T-helper 2 cell treated with Interferon-gamma antibody and Interleukin-4, amounts not matched to agents 5 μg/mL and 100 μg/mL, for 36 hours (primary cell): ENCODE measurements around the gene ZBTB7C.

Source experiments
- DNase-seq: peaks from one replicate; pipeline ENCODE4 v3.0.0; 2021; ENCODE audit warnings: low spot score
- H3K27ac Mint-ChIP-seq: one replicate; pipeline ENCODE4 v1.8.0; 2021; ENCODE audit warnings: mild to moderate bottlenecking, mixed read lengths
- H3K27me3 Mint-ChIP-seq: one replicate; pipeline ENCODE4 v1.8.0; 2021; ENCODE audit warnings: low read depth, mixed read lengths
- H3K36me3 Mint-ChIP-seq: one replicate; pipeline ENCODE4 v1.8.0; 2021; ENCODE audit warnings: low read depth, mixed read lengths
- H3K4me1 Mint-ChIP-seq: one replicate; pipeline ENCODE4 v1.8.0; 2021; ENCODE audit warnings: low read depth, mixed read lengths
- H3K4me3 Mint-ChIP-seq: one replicate; pipeline ENCODE4 v1.8.0; 2022; ENCODE audit warnings: mild to moderate bottlenecking, moderate library complexity, mixed read lengths
- H3K9me3 Mint-ChIP-seq: one replicate; pipeline ENCODE4 v1.8.0; 2021; ENCODE audit warnings: mixed read lengths

The ZBTB7C gene

GRCh38 chr18:48179001-48179400 is 230.2 kb downstream of the ZBTB7C start:
- Mint-ChIP-seq H3K27ac (no peak overlapping the region), H3K36me3 (no peaks in the 10 kb centered on the region), H3K4me3 (no peak overlapping the region)

GRCh38 chr18:48176909-48177308 is 232.3 kb downstream of the ZBTB7C start:
- DNase-seq: no peak
- Mint-ChIP-seq H3K9me3 (no peaks in the 10 kb centered on the region), H3K4me1 (no peaks in the 10 kb centered on the region), H3K36me3 (no peaks in the 10 kb centered on the region), H3K27me3 (peaks cover 25% of the 10 kb centered on the region), H3K4me3 (no peak overlapping the region), H3K27ac (no peak overlapping the region)

More at GRCh38 chr18:48179001-48179400, 230.2 kb downstream of the ZBTB7C start:
- no peaks in the 10 kb centered on the region for H3K9me3 Mint-ChIP-seq
- H3K4me1 Mint-ChIP-seq: no peaks in the 10 kb centered on the region
- H3K27me3 Mint-ChIP-seq: peaks cover 26% of the 10 kb centered on the region
- DNase-seq: no peak

- Mint-ChIP-seq H3K36me3 (no peaks in the 10 kb centered on the region), H3K27me3 (peaks cover 18% of the 10 kb centered on the region), H3K9me3 (no peaks in the 10 kb centered on the region), H3K27ac (no peak overlapping the region), H3K4me1 (no peaks in the 10 kb centered on the region), H3K4me3 (no peak overlapping the region)
- DNase-seq: no peak
Observed at GRCh38 chr18:48173557-48173956, 235.6 kb downstream of the ZBTB7C start.

GRCh38 chr18:48172226-48173006 is 236.8 kb downstream of the ZBTB7C start:
- no peaks in the 10 kb centered on the region for H3K36me3 Mint-ChIP-seq
- H3K4me1 Mint-ChIP-seq: no peaks in the 10 kb centered on the region
- peaks cover 18% of the 10 kb centered on the region for H3K27me3 Mint-ChIP-seq

GRCh38 chr18:48171490-48172188 is 237.5 kb downstream of the ZBTB7C start:
- Mint-ChIP-seq H3K36me3 (no peaks in the 10 kb centered on the region), H3K4me3 (no peak overlapping the region), H3K27ac (no peak overlapping the region), H3K4me1 (peaks cover 4% of the 10 kb centered on the region), H3K27me3 (peaks cover 18% of the 10 kb centered on the region), H3K9me3 (no peaks in the 10 kb centered on the region)
- DNase-seq: no peak

More at GRCh38 chr18:48172226-48173006, 236.8 kb downstream of the ZBTB7C start:
- no peak for DNase-seq
- Mint-ChIP-seq H3K9me3 (no peaks in the 10 kb centered on the region), H3K27ac (no peak overlapping the region), H3K4me3 (no peak overlapping the region)

- Mint-ChIP-seq H3K4me3 (no peak overlapping the region), H3K4me1 (peaks cover 4% of the 10 kb centered on the region), H3K27ac (no peak overlapping the region), H3K27me3 (peaks cover 17% of the 10 kb centered on the region), H3K36me3 (no peaks in the 10 kb centered on the region), H3K9me3 (no peaks in the 10 kb centered on the region)
- no peak for DNase-seq
Observed at GRCh38 chr18:48170651-48171050, 238.5 kb downstream of the ZBTB7C start.

GRCh38 chr18:48168861-48169260 is 240.3 kb downstream of the ZBTB7C start:
- DNase-seq: no peak
- no peaks in the 10 kb centered on the region for H3K9me3 Mint-ChIP-seq
- H3K27me3 Mint-ChIP-seq: peaks cover 17% of the 10 kb centered on the region
- H3K36me3 Mint-ChIP-seq: no peaks in the 10 kb centered on the region
- H3K4me3 Mint-ChIP-seq: no peak overlapping the region
- H3K27ac Mint-ChIP-seq: no peak overlapping the region
- peaks cover 4% of the 10 kb centered on the region for H3K4me1 Mint-ChIP-seq

- no peak for DNase-seq
- Mint-ChIP-seq H3K9me3 (no peaks in the 10 kb centered on the region), H3K4me1 (peaks cover 4% of the 10 kb centered on the region), H3K36me3 (no peaks in the 10 kb centered on the region), H3K4me3 (no peak overlapping the region), H3K27ac (no peak overlapping the region), H3K27me3 (peaks cover 17% of the 10 kb centered on the region)
Observed at GRCh38 chr18:48167897-48168253, 241.3 kb downstream of the ZBTB7C start.

- Mint-ChIP-seq H3K4me1 (peaks cover 4% of the 10 kb centered on the region), H3K9me3 (no peaks in the 10 kb centered on the region), H3K27me3 (peaks cover 25% of the 10 kb centered on the region), H3K36me3 (no peaks in the 10 kb centered on the region), H3K27ac (no peak overlapping the region), H3K4me3 (no peak overlapping the region)
- DNase-seq: no peak
Observed at GRCh38 chr18:48166336-48166875, 242.8 kb downstream of the ZBTB7C start.

- peaks cover 4% of the 10 kb centered on the region for H3K4me1 Mint-ChIP-seq
- no peak overlapping the region for H3K27ac Mint-ChIP-seq
Observed at GRCh38 chr18:48165111-48165866, 243.9 kb downstream of the ZBTB7C start.

GRCh38 chr18:48164701-48165100 is 244.5 kb downstream of the ZBTB7C start:
- no peaks in the 10 kb centered on the region for H3K9me3 Mint-ChIP-seq
- no peak overlapping the region for H3K4me3 Mint-ChIP-seq
- H3K4me1 Mint-ChIP-seq: peaks cover 4% of the 10 kb centered on the region
- H3K27ac Mint-ChIP-seq: no peak overlapping the region
- no peak for DNase-seq
- H3K36me3 Mint-ChIP-seq: no peaks in the 10 kb centered on the region
- peaks cover 32% of the 10 kb centered on the region for H3K27me3 Mint-ChIP-seq

More at GRCh38 chr18:48165111-48165866, 243.9 kb downstream of the ZBTB7C start:
- no peaks in the 10 kb centered on the region for H3K36me3 Mint-ChIP-seq
- H3K9me3 Mint-ChIP-seq: no peaks in the 10 kb centered on the region
- no peak for DNase-seq
- no peak overlapping the region for H3K4me3 Mint-ChIP-seq
- H3K27me3 Mint-ChIP-seq: peaks cover 29% of the 10 kb centered on the region

- DNase-seq: no peak
- no peak overlapping the region for H3K4me3 Mint-ChIP-seq
- H3K4me1 Mint-ChIP-seq: peaks cover 4% of the 10 kb centered on the region
- peaks cover 36% of the 10 kb centered on the region for H3K27me3 Mint-ChIP-seq
- no peaks in the 10 kb centered on the region for H3K9me3 Mint-ChIP-seq
- H3K27ac Mint-ChIP-seq: no peak overlapping the region
- H3K36me3 Mint-ChIP-seq: no peaks in the 10 kb centered on the region
Observed at GRCh38 chr18:48164116-48164515, 245.1 kb downstream of the ZBTB7C start.

GRCh38 chr18:48163738-48164115 is 245.5 kb downstream of the ZBTB7C start:
- H3K9me3 Mint-ChIP-seq: no peaks in the 10 kb centered on the region
- H3K27me3 Mint-ChIP-seq: peaks cover 37% of the 10 kb centered on the region
- no peak overlapping the region for H3K4me3 Mint-ChIP-seq
- peaks cover 4% of the 10 kb centered on the region for H3K4me1 Mint-ChIP-seq
- no peak overlapping the region for H3K27ac Mint-ChIP-seq
- no peaks in the 10 kb centered on the region for H3K36me3 Mint-ChIP-seq
- no peak for DNase-seq
